ENCODE measurements around the gene EGFR.

DNA sequence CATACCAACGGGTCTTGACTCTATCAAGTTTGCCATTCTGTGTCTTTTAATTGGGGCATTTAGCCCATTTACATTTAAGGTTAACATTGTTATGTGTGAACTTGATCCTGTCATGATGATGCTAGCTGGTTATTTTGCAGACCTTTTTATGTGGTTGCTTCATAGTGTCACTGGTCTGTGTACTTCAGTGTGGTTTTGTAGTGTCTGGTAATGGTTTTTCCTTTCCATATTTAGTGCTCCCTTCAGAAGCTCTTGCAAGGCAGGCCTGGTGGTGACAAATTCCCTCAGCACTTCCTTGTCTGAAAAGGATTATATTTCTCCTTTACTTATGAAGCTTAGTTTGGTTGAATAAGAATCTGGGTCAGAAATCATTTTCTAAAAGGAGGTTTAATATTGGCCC is 211.2 kb downstream of the EGFR start:
- TF ChIP-seq CTCF (IDR thresholded peaks at IDR 0.05; ENCODE audit: insufficient read depth, low read length, poor library complexity, severe bottlenecking) = no peak
- TF ChIP-seq EZH2phosphoT487 (conservative IDR thresholded peaks at IDR 0.05; ENCODE audit: low read length) = no peak
